HG03196 (cell line): ENCODE data around the gene SOX12.

Source experiments
- ATAC-seq: cut with Tn5 transposase; IDR thresholded peaks from one replicate; pipeline ENCODE4 v1.9.1; 2021; ENCODE audit not compliant: unreplicated experiment

Gene SOX12

DNA sequence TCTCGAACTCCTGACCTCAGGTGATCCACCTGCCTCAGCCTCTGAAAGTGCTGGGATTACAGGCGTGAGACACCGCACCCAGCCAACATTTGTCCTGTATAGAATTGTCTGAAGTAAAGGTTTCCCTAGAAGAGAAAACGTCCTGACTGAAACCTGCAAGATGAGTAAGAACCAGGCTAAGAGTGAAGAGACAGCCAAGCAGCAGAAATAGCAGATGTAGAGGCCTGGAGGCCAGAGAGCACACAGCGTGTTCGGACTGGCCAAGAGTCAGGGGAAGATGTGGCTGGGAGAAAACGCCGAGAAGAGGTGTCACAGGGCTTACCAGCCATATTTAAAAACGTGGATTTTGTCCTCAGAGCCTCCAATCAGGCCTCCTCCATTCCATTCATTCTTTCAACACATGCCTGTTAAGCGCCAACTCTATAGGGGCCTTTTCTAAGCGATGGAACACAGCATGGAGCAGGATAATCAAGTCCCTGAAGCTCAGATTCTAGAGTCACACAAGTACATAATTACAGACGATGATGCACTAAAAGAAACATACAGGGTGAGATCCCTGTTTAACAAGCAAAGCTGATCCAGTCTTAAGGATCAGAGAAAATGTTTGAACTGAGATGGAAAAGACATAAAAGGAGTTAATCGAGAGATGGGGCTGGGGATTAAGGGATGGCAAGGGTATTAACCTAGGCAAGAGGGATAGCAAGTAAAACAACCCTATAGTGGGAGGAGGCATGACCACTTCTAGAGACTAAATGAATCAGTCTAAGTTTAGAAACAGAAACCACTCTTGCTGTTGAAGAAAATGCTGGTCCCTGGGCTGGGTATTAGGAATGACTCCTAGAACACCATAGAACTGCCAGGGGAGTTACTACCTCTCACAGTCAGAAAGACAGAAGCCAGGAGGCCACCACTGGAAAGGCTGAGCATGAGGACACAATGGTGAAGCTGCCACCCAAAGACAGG lies 23.2 kb upstream of the SOX12 start:
- ATAC-seq, result no peak

DNA sequence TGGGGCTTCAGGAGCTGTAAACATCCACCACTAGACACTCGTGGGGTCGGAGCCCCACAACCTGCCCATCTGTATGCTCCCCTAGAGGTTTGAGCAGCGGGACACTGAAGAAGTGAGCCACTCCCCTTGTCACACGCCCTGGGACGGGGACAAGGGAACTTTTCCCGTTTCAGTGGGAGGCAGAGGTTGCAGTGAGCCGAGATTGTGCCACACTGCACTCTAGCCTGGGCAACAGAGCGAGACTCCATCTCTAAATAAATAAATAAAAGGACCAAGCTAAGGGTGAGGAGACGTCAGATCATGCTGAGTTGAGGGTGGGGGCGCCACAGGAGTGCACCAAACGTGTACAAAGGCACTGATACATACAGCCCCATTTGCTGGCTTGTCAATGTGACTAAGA lies 19.6 kb upstream of the SOX12 start:
- ATAC-seq, result no peak

DNA sequence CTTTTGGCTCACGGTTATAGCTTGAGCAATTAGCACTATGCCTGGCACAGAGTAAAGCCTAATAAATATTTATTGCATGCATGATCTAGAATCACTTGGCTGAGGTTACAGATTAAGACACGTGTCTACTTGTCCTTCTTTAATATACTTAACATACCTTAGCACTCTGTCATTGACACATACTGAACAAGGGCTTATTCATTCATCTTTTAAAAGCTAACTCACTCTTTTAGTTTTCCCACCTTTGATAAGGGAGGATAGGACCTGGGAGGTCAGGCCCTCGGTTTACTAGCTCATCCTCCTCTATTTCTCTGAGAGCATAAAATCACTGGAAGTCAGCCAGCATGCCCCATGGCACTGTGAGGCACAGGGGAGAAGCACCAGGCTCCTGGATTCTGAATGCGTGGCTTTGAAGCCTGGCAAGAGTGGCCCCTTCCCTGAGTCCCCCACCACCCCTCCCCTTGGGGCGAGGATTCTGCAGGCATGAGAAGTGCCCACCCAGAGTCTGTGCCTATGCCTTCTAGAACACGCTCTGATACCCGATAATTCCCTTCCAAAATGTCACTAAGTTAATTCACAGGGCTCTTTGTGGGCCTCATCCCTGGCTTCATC lies 16.8 kb upstream of the SOX12 start:
- no peak for ATAC-seq

DNA sequence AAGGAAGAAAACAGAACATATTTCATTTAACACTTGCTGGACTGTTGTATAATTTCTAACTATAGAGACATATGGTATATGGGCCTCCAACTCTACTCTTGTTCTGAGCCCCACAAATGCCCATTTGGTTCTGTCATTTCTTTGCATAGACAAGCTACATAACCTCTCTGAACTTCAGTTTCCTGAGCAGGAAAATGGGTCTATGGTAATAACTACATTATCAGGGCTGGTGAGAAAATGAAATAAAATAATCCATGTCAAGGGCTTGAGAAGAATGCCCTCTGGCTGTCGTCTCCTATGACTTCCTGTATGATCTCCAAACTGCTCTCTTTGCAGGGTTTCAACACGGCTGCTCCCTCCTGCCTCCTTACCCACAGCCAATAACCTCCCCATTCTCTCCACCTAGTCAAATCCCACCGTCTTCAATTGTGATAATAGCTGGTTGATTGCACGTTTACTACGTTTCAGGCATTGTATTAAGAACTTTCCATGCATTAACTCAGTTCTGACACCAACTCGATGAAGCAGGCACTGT lies 16.0 kb upstream of the SOX12 start:
- no peak for ATAC-seq

DNA sequence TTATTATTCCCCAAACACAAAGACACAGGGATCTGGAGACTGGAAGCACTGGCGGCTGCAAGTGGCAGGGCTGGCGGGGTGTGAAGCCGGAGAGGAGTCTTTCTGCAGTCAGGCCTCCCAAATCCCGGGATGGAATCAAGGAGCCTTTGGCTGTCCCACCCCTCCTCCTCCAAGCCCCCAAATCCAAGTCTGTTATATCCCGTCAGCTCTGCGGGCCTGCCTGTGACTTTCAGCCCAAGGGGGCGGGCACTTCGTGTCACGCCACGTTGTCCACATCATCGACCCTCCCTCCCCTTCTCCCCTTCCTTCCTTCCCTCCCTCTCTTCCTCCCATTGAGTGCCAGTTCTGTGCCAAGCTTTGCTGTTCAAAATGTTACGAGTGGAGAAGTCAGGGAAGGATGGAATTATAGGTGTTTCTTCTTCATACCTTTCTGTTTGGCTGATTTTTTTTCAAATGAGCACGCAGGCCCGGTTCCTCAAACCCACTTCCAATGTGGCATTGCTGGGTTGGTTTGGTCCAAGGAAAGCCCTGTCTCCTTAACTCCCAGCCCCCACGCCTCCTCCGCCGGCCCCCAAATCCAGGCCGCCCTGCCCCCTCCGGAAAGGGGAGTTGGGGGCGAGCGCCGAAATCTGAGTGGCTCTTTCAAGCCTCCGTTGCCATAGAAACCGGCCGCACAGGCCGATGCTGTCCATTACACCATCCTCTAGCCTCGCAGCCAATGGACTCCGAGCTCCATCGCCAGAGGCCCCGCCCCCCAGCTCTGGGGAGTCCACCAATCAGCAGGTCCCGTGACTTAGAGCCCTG lies 15.3 kb upstream of the SOX12 start:
- peak; percentile 90 for ATAC-seq

DNA sequence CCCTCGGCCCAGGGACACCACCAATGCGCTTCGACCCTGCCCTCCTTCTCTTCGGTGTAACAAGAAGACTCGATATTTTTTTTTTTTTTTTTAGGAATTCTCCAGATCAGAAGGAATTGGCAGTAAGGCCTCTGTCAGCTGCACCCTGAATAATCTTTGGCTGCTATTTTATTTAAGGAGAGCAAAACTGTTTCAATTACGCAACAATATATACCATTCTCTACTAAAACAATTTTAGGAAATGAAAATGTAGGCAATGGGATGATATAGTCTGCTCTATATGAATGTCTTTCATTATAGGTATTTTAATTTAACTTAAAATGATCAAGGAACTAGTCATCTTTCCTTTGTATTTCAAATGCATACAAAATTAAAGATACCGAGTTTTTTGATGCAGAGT lies 14.7 kb upstream of the SOX12 start:
- no peak for ATAC-seq

DNA sequence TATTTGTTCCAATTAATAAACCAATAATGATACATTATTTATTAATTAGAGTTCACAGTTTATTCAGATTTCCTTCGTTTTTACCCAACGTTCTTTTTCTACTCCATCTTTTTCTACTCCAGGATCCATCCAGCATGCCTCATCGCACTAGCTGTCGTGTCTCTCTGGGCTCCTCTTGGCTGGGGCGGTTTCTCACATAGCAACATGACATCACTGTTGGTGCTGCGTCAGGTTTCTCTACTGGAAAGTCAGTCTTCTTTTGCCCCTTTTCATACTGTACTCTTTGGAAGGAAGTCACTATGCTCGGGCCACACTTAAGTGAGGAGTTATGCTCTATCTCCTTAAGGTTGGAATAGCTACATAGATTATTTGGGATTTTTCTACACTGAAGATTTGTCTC lies 13.7 kb upstream of the SOX12 start:
- ATAC-seq, result no peak

DNA sequence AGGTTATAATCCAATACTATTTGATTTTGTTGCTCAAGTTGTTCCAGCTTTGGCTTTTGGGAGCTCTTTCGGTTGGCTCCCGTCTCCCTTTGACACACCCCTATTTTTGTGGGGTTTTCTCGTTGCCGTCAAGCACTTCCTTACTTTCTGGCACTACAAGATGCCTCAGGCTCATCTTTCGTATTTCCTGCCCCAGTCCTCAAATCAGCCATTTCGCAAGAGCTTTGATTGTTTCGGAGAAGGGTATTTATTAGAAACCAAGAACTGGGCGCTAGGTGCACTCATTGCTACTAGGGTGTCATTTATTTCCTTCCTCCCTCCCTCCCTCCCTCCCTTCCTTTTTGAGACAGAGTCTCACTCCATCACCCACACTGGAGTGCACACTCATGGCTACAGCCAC lies 13.3 kb upstream of the SOX12 start:
- no peak for ATAC-seq

DNA sequence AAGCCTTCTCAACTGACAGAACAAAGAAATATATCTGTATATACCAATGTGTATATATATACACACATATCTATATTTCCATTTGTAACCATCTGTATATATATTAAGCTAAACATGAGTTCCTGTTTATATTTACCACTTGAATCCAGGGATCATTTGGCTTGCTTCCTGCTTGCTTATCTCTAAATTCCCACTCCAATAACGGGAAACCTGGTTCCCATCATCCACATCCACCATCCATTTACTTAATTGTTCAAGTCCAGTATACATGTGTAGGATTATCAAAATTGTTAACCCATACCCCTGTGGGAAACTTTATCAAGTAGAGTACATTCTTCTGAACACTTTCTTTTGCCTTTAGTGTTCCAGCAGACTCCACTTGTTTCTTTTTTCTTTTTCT lies 12.5 kb upstream of the SOX12 start:
- no peak for ATAC-seq

DNA sequence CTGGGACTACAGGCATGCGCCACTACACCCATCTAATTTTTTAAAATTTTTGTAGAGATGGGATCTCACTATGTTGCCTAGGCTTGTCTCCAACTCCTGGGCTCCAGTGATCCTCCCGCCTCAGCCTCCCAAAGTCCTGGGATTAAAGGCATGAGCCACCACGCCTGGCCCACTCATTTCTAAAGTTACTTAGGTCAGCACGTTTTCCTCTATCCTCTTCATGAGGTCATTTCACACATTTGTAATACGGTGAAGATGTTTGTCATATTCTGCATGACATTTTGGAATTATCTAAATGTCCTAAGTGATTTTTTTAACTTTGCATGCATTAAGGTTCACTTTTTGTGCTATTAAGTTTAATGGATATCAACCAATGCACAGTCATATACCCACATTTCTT lies 11.9 kb upstream of the SOX12 start:
- ATAC-seq, result no peak

DNA sequence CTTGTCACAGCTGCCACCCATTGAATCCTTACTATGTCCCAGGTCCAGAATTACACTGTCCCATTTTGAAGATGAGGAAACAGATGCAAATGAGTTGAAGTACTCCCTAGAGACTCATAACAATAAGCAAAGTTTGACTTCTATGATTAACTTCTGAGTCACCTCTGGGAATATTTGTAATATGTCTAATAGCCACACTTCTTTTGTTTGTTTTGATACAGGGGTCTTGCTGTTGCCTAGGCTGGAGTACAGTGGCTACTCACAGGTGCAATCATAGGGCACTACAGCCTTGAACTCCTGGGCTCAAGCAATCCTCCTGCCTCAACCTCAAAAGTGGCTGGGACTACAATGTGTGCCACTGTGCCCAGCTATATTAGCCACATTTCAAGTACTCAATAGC lies 11.4 kb upstream of the SOX12 start:
- no peak for ATAC-seq

DNA sequence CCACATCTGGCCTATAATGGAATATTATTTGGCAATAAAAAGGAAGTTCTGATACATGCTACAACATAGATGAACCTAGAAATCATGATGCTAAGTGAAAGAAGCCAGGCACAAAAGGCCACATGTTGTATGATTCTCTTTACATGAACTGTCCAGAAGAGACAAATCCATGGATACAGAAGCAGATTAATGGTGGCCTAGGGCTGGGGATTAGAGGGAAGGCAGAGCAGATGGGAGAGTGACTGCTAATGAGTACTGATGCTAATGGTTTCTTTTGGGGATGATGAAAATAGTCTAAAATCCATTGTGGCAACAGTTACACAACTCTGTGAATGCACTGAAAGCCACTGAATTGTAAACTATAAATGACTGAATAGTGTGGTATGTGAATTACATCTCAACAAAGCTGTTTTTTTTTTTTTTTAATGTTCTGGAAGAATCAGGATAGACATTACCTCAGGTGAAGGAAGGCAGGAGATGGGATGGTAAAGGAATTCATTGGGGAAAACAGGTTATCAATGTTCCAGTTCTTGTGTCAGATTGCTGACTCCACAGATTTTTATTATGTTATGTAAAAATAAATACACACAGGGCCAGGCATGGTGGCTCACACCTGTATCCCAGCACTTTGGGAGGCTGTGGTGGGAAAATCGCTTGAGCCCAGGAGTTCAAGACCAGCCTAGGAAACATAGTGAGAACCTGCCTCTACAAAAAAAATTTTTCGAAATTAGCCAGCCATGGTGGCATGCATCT lies 8.9 kb upstream of the SOX12 start:
- ATAC-seq, result no peak

DNA sequence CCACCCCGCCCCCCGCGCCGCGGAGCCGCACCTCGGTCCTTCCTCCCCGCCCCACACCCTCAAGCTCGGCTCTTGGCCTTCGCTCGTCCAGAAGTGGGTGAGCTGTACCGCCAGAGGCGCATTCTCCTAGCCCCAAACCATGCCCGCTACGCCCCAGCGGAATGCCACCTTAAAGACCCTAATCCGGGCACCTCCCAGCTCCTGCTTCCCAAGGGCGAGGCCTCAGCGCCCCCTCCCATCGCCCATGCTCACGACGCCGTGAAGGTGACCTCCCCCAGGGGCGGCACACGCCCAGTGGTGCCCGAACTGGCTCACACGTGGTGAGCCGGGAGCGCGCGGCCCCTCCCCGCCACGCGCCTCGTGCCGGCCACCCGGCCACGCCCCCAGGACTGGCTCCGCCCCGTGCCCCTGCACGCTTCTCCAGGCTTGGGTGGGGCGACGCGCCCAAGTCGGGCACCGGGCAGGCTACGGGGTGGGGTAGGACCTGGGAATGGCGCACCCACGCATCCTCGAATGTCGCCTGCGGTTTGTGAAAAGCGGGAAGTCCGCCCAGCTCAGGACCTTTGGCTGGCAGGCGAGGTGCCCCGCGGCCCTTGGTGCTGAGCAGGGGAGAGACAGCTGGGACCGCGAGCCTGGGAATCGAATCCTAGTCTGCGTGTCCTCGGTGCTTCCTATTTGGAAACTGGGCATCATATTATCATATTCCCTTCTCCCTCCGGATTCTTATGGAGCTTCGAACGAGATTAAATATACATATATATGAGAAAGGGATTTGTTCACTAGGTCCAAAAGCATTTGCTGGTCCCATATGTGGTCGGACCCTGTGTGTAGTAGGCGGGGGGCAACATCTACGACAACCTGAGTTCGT lies 941 bp upstream of the SOX12 start:
- peak; percentile 45 for ATAC-seq

DNA sequence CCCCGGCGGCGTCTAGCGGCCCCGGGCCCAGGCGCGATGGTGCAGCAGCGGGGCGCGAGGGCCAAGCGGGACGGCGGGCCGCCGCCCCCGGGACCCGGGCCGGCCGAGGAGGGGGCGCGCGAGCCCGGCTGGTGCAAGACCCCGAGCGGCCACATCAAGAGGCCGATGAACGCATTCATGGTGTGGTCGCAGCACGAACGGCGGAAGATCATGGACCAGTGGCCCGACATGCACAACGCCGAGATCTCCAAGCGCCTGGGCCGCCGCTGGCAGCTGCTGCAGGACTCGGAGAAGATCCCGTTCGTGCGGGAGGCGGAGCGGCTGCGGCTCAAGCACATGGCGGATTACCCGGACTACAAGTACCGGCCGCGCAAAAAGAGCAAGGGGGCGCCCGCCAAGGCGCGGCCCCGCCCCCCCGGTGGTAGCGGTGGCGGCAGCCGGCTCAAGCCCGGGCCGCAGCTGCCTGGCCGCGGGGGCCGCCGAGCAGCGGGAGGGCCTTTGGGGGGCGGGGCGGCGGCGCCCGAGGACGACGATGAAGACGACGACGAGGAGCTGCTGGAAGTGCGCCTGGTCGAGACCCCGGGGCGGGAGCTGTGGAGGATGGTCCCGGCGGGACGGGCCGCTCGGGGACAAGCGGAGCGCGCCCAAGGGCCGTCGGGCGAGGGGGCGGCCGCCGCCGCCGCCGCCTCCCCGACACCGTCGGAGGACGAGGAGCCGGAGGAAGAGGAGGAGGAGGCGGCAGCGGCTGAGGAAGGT lies 715 bp downstream of the SOX12 start:
- ATAC-seq, result no peak

DNA sequence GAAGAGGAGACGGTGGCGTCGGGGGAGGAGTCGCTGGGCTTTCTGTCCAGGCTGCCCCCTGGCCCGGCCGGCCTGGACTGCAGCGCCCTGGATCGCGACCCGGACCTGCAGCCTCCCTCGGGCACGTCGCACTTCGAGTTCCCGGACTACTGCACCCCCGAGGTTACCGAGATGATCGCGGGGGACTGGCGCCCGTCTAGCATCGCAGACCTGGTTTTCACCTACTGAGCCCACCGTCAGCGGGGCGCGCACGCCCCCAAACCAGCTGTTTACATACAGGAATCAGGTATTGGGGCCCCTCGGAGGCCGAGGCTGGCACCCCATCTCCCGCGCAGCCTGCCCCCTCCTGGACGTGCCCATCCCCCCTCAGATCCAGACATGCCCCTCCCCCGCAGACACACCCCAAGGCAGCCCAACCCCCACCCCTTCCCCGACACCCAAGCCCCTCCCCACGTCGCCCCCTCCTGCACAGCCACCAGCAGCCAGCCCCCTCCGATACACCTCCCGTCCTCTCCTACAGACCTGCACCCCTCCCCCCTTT lies 1.4 kb downstream of the SOX12 start:
- no peak for ATAC-seq

DNA sequence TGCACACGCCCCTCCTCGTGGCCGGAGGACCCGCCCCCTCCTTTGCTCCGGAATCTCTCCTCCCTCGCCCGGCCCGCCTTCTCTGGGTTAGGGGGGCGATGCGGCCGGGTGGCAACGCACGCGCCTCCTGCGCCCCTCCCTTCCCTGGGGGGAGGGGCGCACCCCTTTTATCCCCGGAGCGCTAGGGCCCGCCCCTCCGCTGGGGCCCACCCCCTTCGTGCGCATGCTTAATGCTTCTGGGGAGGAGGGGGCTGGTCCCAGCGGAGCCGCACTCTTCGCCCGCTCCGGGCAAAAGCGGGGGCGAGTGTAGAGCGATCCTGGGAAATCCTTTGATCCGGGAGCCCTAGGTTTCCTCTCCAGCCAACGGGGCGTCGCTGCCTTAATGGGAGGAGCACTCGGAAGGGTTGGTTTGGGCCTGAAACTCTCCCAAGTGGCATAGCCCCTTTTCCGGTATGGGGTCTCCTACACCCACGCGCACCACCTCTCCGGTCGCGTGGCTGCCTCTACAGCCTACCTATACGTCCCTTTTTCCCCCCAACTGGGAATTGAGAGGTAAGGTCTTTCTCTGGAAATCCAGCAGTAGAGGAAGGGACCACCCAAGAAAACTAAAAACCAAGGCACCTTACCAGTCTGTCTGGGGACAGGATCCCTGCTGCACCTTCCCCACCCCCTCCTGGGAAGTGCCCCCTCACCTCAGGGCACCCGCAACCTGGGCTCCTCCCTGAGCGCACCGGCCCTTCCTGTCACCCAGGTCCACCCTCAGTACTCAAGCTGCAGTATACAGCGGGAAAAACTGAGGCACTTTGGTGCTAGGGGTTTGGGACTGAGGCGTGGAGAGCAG lies 2.1 kb downstream of the SOX12 start:
- ATAC-seq, result no peak

DNA sequence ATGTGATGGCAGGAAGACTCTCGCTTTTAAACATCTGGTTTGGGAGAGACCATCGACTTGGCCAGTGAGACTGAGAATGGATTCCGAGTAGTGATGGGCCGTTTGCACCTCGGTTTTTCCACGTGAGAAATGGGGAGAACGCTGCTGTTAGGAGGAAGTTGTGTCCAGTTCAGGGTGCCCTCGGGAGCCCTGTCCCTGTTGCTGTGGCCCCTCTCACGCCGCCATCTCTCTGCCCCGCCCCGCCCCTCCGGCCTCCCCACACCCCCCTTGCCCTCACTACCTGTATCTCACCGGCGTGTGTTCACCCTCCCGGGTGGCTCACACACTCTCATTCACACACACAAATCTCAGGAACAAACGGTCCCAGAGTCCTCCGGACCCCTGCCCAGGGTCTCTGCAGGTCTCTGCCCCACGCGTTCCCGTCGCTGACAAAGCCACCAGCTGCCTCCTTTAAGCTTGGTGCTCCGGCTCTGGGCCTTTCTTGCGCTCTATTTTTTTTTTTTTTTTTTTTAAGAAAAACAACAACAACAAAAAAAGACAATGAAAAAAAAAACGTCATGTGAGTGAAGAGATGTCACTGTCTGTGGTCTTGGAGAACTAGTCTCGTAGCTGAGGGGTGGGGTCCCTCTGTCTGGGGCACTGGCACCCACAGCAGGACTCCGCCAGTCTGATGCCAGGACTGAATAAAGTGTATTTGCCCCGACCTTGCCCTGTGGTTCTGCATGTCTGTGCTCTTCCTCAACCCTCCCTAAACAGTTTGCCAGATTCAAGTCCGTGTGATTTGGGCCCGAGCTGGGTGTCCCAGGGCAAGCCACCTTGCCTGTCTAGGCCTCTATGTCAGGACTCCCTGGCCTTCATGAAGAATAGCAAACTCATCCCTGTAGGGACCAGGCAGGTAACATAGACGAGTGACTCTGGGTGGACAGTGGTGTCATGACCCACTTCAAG lies 2.9 kb downstream of the SOX12 start:
- no peak for ATAC-seq
